MM.1S (cell line): ENCODE measurements around the gene TNRC18.

Experiments used
- DNase-seq: peaks from one replicate; pipeline ENCODE4 v3.0.0-alpha.2; 2015
- H2AFZ ChIP-seq: fragments of 300-600 bp; sonication (generic); 2 replicates; pipeline ENCODE4 v1.6.0; 2016; ENCODE audit warnings: antibody characterized with exemption, low read length
- H3F3A ChIP-seq: fragments of 300-600 bp; sonication (generic); 2 replicates; pipeline ENCODE4 v1.6.1; 2016; ENCODE audit warnings: mild to moderate bottlenecking, antibody characterized with exemption, low read length, moderate library complexity, mixed read lengths; ENCODE audit not compliant: insufficient read depth
- H3K27ac ChIP-seq: fragments of 300-600 bp; sonication (generic); 2 replicates; pipeline ENCODE4 v1.5.1; 2016; ENCODE audit warnings: mild to moderate bottlenecking, low read length
- H3K27me3 ChIP-seq: fragments of 300-600 bp; sonication (generic); replicated peaks from 2 replicates; pipeline ENCODE4 v1.6.0; 2016; ENCODE audit warnings: low read length; ENCODE audit not compliant: insufficient read depth
- H3K36me3 ChIP-seq: fragments of 300-600 bp; sonication (generic); replicated peaks from 2 replicates; pipeline ENCODE4 v1.6.1; 2016; ENCODE audit warnings: mild to moderate bottlenecking, low read length, mixed read lengths; ENCODE audit not compliant: insufficient read depth
- H3K4me1 ChIP-seq: fragments of 300-600 bp; sonication (generic); 2 replicates; pipeline ENCODE4 v1.6.1; 2016; ENCODE audit warnings: low read length, mixed read lengths
- H3K4me2 ChIP-seq: fragments of 300-600 bp; sonication (generic); 2 replicates; pipeline ENCODE4 v1.6.0; 2016; ENCODE audit warnings: low read depth, low read length
- H3K4me3 ChIP-seq: fragments of 300-600 bp; sonication (generic); 2 replicates; pipeline ENCODE4 v1.5.1; 2016; ENCODE audit warnings: low read length, mixed read lengths
- H3K79me2 ChIP-seq: fragments of 300-600 bp; sonication (generic); 2 replicates; pipeline ENCODE4 v1.6.1; 2016; ENCODE audit warnings: mixed run types, low read length, mixed read lengths
- H3K9ac ChIP-seq: fragments of 300-600 bp; sonication (generic); 2 replicates; pipeline ENCODE4 v1.6.1; 2016; ENCODE audit warnings: low read length, mixed read lengths
- H3K9me2 ChIP-seq: fragments of 300-600 bp; sonication (generic); replicated peaks from 2 replicates; pipeline ENCODE4 v1.6.1; 2016; ENCODE audit warnings: mild to moderate bottlenecking, low read length, mixed read lengths; ENCODE audit not compliant: insufficient read depth
- H3K9me3 ChIP-seq: fragments of 300-600 bp; sonication (generic); replicated peaks from 2 replicates; pipeline ENCODE4 v1.6.1; 2016; ENCODE audit warnings: mild to moderate bottlenecking, low read length, mixed read lengths; ENCODE audit not compliant: insufficient read depth
- H4K20me1 ChIP-seq: fragments of 300-600 bp; sonication (generic); 2 replicates; pipeline ENCODE4 v1.6.1; 2016; ENCODE audit warnings: mild to moderate bottlenecking, low read length, moderate library complexity, mixed read lengths; ENCODE audit not compliant: insufficient read depth
- EZH2 ChIP-seq: fragments of 300-600 bp; sonication (generic); optimal IDR thresholded peaks from 2 replicates; pipeline ENCODE3; 2017; ENCODE audit warnings: low read depth, mild to moderate bottlenecking, antibody characterized with exemption, low read length, mixed read lengths
- EZH2phosphoT487 ChIP-seq: fragments of 300-600 bp; sonication (generic); IDR thresholded peaks from 2 replicates; pipeline ENCODE4 v1.6.1; 2018; ENCODE audit warnings: antibody characterized with exemption, low read length
- TF ChIP-seq, protein P1 (sequence below): fragments of 300-600 bp; sonication (generic); IDR thresholded peaks from 2 replicates; pipeline ENCODE4 v1.5.1; 2016; ENCODE audit warnings: antibody characterized with exemption, low read length, mixed read lengths

The TNRC18 gene

DNA sequence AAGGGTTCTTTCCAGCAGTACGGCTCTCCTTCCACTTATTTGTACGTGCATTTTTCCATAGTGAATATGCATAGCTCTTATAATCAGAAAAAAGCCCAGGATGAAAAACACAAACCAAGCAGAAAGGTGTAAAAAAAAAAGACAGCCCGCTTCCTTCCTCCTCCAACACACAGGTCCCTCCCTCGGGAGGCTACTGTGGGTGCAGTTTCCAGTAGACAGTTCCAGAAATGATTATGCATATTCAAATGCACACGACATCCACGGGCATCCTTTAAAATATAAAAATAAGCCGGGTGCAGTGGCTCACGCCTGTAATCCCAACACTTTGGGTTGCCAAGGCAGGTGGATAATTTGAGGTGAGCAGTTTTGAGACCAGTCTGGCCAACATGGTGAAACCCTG lies 59.9 kb downstream of the TNRC18 start:
- H3K27me3 ChIP-seq: no peaks in the 10 kb centered on the region
- no peak overlapping the region for H3K9ac ChIP-seq
- no peak for DNase-seq
- H3K4me3 ChIP-seq: no peak overlapping the region
- no peaks in the 10 kb centered on the region for H3F3A ChIP-seq
- TF ChIP-seq EZH2phosphoT487 (no peak), EZH2 (no peak)
- TF ChIP-seq, protein P1, sequence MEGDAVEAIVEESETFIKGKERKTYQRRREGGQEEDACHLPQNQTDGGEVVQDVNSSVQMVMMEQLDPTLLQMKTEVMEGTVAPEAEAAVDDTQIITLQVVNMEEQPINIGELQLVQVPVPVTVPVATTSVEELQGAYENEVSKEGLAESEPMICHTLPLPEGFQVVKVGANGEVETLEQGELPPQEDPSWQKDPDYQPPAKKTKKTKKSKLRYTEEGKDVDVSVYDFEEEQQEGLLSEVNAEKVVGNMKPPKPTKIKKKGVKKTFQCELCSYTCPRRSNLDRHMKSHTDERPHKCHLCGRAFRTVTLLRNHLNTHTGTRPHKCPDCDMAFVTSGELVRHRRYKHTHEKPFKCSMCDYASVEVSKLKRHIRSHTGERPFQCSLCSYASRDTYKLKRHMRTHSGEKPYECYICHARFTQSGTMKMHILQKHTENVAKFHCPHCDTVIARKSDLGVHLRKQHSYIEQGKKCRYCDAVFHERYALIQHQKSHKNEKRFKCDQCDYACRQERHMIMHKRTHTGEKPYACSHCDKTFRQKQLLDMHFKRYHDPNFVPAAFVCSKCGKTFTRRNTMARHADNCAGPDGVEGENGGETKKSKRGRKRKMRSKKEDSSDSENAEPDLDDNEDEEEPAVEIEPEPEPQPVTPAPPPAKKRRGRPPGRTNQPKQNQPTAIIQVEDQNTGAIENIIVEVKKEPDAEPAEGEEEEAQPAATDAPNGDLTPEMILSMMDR: no peak
- H3K4me2 ChIP-seq: no peak overlapping the region
- H2AFZ ChIP-seq: no peak overlapping the region
- H3K27ac ChIP-seq: no peak overlapping the region
- H4K20me1 ChIP-seq: no peaks in the 10 kb centered on the region; the same call in 1 of the 2 replicates
- H3K36me3 ChIP-seq: peaks cover 7% of the 10 kb centered on the region
- peaks cover 34% of the 10 kb centered on the region for H3K79me2 ChIP-seq
- H3K9me3 ChIP-seq: no peaks in the 10 kb centered on the region
- no peaks in the 10 kb centered on the region for H3K9me2 ChIP-seq
- no peaks in the 10 kb centered on the region for H3K4me1 ChIP-seq

DNA sequence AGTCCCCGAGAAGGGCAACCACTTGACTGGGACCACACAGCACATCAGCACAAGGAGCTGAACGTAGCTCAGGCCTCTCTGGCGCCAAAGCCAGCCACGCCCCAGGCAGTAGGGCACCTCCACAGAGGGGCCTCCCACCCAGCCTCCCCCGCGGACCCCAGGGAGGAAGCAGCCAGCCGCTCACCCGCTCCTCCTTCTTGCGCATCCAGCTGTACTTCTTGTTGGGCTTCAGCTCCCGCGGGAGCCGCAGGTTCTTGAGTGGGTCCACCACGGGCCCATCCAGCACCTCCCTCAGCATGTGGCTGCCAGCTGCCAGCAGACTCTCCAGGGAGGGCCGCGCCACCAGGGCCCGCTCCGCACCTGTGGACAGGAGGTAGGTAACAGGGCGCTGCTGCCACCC lies 61.2 kb downstream of the TNRC18 start:
- Histone ChIP-seq H3K4me1 (no peaks in the 10 kb centered on the region), H3K27ac (no peak overlapping the region), H3K9me2 (no peaks in the 10 kb centered on the region), H4K20me1 (no peaks in the 10 kb centered on the region; the same call in 1 of the 2 replicates), H3K4me3 (no peak overlapping the region), H3K27me3 (no peaks in the 10 kb centered on the region), H3F3A (no peaks in the 10 kb centered on the region), H3K9ac (no peak overlapping the region), H2AFZ (no peak overlapping the region), H3K36me3 (peaks cover 7% of the 10 kb centered on the region), H3K4me2 (no peak overlapping the region), H3K79me2 (peaks cover 29% of the 10 kb centered on the region), H3K9me3 (no peaks in the 10 kb centered on the region)
- no peak for DNase-seq
- TF ChIP-seq, protein P1: no peak
- TF ChIP-seq EZH2 (no peak), EZH2phosphoT487 (no peak)

DNA sequence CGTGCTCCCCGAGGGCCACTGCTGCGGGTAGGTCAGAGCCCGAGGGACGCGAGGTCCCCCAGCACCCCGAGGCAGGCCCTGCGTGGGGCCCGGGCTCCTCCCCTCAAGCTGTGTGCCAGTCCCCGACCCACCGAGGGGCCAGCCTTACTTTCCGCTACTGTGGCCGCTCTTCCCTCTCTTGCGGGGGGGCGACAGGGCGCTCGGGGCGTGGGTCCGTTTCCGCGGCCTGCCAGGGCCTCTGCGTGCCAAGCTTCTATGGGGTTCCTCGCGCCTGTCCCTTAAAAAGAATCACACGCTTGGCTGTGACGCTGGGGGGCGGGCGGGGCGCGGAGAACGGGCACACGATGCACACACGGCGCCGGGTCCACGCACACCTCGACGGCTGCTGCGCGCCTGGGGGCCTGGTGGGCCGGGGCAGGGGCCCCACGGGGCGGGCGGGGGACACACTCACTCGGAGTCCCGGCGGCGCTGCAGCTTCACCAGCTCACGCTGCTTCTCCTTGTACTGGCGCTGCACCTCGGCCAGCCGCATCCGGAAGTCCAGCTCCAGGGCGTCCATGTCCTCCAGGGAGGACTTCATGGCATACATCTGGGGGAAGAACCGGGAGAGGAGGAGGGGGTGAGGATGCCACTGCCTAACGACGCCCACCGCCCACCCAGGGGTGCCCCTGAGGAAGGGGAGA lies 62.0 kb downstream of the TNRC18 start:
- TF ChIP-seq, protein P1: no peak
- TF ChIP-seq EZH2phosphoT487 (no peak), EZH2 (no peak)
- Histone ChIP-seq H3K4me3 (no peak overlapping the region), H2AFZ (no peak overlapping the region), H3K9me3 (no peaks in the 10 kb centered on the region), H3K27me3 (no peaks in the 10 kb centered on the region), H3K79me2 (peaks cover 28% of the 10 kb centered on the region), H4K20me1 (no peaks in the 10 kb centered on the region; the same call in 1 of the 2 replicates), H3K27ac (no peak overlapping the region), H3K4me1 (no peaks in the 10 kb centered on the region), H3K4me2 (no peak overlapping the region), H3K9ac (no peak overlapping the region), H3K36me3 (peaks cover 7% of the 10 kb centered on the region), H3F3A (no peaks in the 10 kb centered on the region), H3K9me2 (no peaks in the 10 kb centered on the region)
- no peak for DNase-seq
